IPS-20b (cell line): Measurements from ENCODE around the gene NUP43.
A peak's percentile ranks its signal among the peaks of the same experiment; 100 is the strongest.

Source experiments
- H3K27ac ChIP-seq: one replicate; pipeline ENCODE4 v1.5.1; 2013; ENCODE audit warnings: low read length
- H3K27me3 ChIP-seq: 2 replicates; pipeline ENCODE4 v1.6.1; 2013; ENCODE audit warnings: mild to moderate bottlenecking, low read length, inconsistent platforms; ENCODE audit not compliant: insufficient read depth
- H3K36me3 ChIP-seq: 2 replicates; pipeline ENCODE4 v1.6.1; 2013; ENCODE audit warnings: low read depth, mild to moderate bottlenecking, inconsistent platforms, low read length, moderate library complexity; ENCODE audit not compliant: insufficient read depth
- H3K4me1 ChIP-seq: 2 replicates; pipeline ENCODE4 v1.6.1; 2013; ENCODE audit warnings: mild to moderate bottlenecking, control low read depth, inconsistent platforms, low read length, moderate library complexity; ENCODE audit not compliant: insufficient read depth
- H3K4me3 ChIP-seq: 2 replicates; pipeline ENCODE4 v1.5.1; 2013; ENCODE audit warnings: mild to moderate bottlenecking, low read length, inconsistent platforms
- H3K9ac ChIP-seq: 2 replicates; pipeline ENCODE4 v1.6.1; 2013; ENCODE audit warnings: low read depth, mild to moderate bottlenecking, inconsistent platforms, low read length, moderate library complexity
- H3K9me3 ChIP-seq: 2 replicates; pipeline ENCODE4 v1.6.1; 2013; ENCODE audit warnings: mild to moderate bottlenecking, low read depth, low read length, inconsistent platforms; ENCODE audit not compliant: insufficient read depth

The NUP43 gene

DNA sequence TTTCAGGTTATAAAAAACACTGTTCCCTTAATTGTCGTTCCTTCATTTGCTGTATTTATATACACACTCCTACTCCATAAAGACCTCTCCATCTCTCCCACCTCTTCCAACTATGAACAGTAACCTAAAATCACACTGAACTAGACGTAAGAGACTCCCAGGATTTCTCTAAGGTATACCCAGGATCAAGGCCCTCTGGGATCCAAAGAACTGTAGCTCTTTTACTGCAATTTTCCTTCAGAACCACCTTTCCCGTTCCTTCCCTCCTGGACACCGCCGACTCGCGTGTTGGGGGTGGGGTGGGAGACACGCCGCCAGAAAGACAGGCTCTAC lies 29.1 kb downstream of the NUP43 start:
- peaks cover 5% of the 10 kb centered on the region; the same call in 1 of the 2 replicates for H3K4me1 ChIP-seq

GRCh38 chr6:149716181-149716963 lies 30.0 kb downstream of the NUP43 start:
- Histone ChIP-seq H3K9me3 (no peaks in the 10 kb centered on the region), H3K27me3 (no peaks in the 10 kb centered on the region), H3K4me3 (peak overlapping the region; percentile 93), H3K27ac (no peak overlapping the region), H3K36me3 (no peaks in the 10 kb centered on the region), H3K4me1 (peaks cover 5% of the 10 kb centered on the region; the same call in 1 of the 2 replicates), H3K9ac (peak overlapping the region; percentile 80)

More for the DNA sequence above, 29.1 kb downstream of the NUP43 start:
- no peaks in the 10 kb centered on the region for H3K36me3 ChIP-seq
- peak overlapping the region; percentile 93 for H3K27ac ChIP-seq
- no peaks in the 10 kb centered on the region for H3K27me3 ChIP-seq
- H3K4me3 ChIP-seq = peak overlapping the region; percentile 93
- H3K9me3 ChIP-seq = no peaks in the 10 kb centered on the region
- H3K9ac ChIP-seq = peak overlapping the region; percentile 80

DNA sequence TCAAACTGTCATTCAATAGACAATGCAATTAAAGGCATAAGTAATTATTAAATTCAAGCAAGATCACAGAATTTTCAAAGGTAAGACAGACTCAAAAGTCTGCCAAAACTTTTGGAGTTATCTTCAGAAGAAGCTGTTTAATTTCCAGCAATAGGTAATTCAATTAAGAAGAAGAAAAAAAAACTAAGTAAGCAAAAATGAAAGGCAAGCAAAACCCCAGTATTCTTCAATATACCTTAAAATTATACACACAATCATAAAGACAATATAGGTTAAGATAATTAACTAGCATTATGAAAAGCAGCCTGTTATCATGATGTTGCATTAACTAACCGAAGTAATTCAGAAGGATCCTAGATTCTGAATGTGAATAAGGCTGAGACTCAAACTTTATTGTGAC lies 31.9 kb downstream of the NUP43 start:
- H3K27ac ChIP-seq = no peak overlapping the region
- peaks cover 5% of the 10 kb centered on the region; the same call in 1 of the 2 replicates for H3K4me1 ChIP-seq
- no peaks in the 10 kb centered on the region for H3K9me3 ChIP-seq
- no peak overlapping the region for H3K9ac ChIP-seq
- H3K36me3 ChIP-seq = no peaks in the 10 kb centered on the region
- H3K4me3 ChIP-seq = no peak overlapping the region
- H3K27me3 ChIP-seq = no peaks in the 10 kb centered on the region

- no peaks in the 10 kb centered on the region for H3K27me3 ChIP-seq
- no peak overlapping the region for H3K4me3 ChIP-seq
- no peak overlapping the region for H3K27ac ChIP-seq
- H3K9me3 ChIP-seq = no peaks in the 10 kb centered on the region
- no peak overlapping the region for H3K9ac ChIP-seq
- no peaks in the 10 kb centered on the region for H3K36me3 ChIP-seq
- H3K4me1 ChIP-seq = peaks cover 15% of the 10 kb centered on the region
These were observed 34.6 kb downstream of the NUP43 start for GRCh38 chr6:149711711-149712110.

- H3K4me3 ChIP-seq = peak overlapping the region; percentile 46
- H3K4me1 ChIP-seq = peaks cover 9% of the 10 kb centered on the region; the same call in 1 of the 2 replicates
- H3K27me3 ChIP-seq = no peaks in the 10 kb centered on the region
- H3K9ac ChIP-seq = peak overlapping the region; percentile 28; the same call in 1 of the 2 replicates
- H3K9me3 ChIP-seq = no peaks in the 10 kb centered on the region
- H3K27ac ChIP-seq = no peak overlapping the region
- H3K36me3 ChIP-seq = peaks cover 27% of the 10 kb centered on the region
These were observed 44.6 kb downstream of the NUP43 start for GRCh38 chr6:149701714-149702113.

DNA sequence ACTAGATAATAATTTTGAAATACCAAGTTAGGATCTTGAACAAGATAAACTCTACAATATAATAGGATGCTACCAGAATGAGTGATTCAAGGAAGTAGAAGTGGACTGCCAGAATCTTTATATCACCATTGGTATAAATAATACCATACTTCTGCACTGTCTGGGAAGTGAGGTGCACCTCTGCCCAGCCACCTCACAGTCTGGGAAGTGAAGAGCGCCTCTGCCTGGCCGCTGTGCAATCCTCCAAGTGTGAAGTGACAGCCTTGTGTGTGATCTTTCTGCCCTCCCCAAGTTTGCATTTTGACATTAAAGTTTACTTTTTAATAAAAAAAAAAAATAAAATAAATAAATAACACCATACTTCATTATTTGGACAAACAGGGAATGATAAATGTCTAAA lies 47.2 kb downstream of the NUP43 start:
- Histone ChIP-seq H3K4me1 (peaks cover 7% of the 10 kb centered on the region; the same call in 1 of the 2 replicates), H3K4me3 (no peak overlapping the region), H3K27ac (no peak overlapping the region), H3K36me3 (peaks cover 42% of the 10 kb centered on the region), H3K27me3 (no peaks in the 10 kb centered on the region), H3K9me3 (no peaks in the 10 kb centered on the region), H3K9ac (no peak overlapping the region)

GRCh38 chr6:149698175-149698574 lies 48.2 kb downstream of the NUP43 start:
- no peaks in the 10 kb centered on the region for H3K9me3 ChIP-seq
- H3K4me1 ChIP-seq = peaks cover 7% of the 10 kb centered on the region; the same call in 1 of the 2 replicates
- no peak overlapping the region for H3K4me3 ChIP-seq
- no peaks in the 10 kb centered on the region for H3K27me3 ChIP-seq
- peaks cover 50% of the 10 kb centered on the region for H3K36me3 ChIP-seq
- H3K9ac ChIP-seq = no peak overlapping the region
- no peak overlapping the region for H3K27ac ChIP-seq

DNA sequence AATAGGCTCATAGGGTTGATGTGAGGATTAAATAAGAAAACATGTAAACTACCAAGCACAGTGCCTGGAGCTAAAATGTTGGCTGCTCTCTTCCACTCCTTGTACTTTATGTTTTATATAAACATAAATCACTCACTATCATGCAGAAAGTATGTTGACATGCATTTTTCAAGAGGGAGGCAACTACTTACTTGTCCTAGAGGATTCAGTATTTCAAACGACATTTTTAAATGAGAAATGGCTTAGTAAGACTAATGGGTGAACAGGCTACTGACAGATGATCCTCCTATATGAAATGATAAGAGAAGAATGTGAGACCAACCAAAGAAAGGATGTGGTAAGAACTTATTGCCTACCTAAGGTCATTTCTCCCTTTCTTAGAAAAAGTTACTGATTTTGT lies 49.4 kb downstream of the NUP43 start:
- no peak overlapping the region for H3K9ac ChIP-seq
- no peaks in the 10 kb centered on the region for H3K9me3 ChIP-seq
- H3K4me1 ChIP-seq = peaks cover 3% of the 10 kb centered on the region; the same call in 1 of the 2 replicates
- peaks cover 60% of the 10 kb centered on the region for H3K36me3 ChIP-seq
- H3K4me3 ChIP-seq = no peak overlapping the region
- no peak overlapping the region for H3K27ac ChIP-seq
- no peaks in the 10 kb centered on the region for H3K27me3 ChIP-seq

DNA sequence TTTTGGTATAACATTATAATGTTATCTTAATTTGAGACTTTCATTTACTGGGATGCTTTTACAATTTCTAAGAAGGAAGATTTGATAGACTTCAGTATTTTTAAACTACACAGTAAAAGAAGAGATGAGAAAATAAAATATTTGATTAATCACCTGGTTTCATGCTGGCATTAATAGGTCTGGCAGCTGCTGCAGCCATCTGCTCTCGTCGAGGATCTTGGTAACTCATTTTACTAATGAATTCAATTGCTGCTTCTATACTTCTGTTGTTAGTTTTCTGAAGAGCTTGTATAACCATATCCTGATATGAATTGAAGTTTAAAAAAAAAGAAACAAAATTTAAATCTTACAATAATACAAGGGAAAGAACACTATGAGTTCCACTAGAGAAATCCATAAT lies 51.4 kb downstream of the NUP43 start:
- H3K9ac ChIP-seq = no peak overlapping the region
- peaks cover 66% of the 10 kb centered on the region for H3K36me3 ChIP-seq
- H3K4me3 ChIP-seq = no peak overlapping the region
- H3K9me3 ChIP-seq = no peaks in the 10 kb centered on the region
- no peaks in the 10 kb centered on the region for H3K27me3 ChIP-seq
- H3K27ac ChIP-seq = no peak overlapping the region
- no peaks in the 10 kb centered on the region for H3K4me1 ChIP-seq

DNA sequence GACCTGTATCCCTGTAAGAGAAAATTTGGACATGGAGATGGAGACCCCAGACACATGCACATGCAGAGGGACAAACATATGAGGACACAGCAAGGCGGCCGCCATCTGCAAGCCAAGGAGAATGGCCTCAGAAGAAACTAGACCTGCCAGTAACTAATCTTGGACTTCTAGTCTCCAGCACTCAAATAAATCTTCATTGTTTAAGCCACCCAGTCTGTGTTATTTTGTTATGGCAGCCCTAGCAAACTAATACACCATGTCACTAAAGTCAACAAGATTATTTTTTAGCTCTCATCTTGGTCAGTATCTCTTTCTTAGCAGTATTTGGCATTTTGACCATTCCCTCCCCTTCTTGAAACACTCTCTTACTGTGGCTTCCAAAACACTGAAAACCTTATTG lies 55.1 kb downstream of the NUP43 start:
- Histone ChIP-seq H3K4me1 (no peaks in the 10 kb centered on the region), H3K36me3 (peaks cover 54% of the 10 kb centered on the region), H3K27me3 (no peaks in the 10 kb centered on the region), H3K9me3 (no peaks in the 10 kb centered on the region), H3K27ac (no peak overlapping the region), H3K4me3 (no peak overlapping the region), H3K9ac (no peak overlapping the region)

DNA sequence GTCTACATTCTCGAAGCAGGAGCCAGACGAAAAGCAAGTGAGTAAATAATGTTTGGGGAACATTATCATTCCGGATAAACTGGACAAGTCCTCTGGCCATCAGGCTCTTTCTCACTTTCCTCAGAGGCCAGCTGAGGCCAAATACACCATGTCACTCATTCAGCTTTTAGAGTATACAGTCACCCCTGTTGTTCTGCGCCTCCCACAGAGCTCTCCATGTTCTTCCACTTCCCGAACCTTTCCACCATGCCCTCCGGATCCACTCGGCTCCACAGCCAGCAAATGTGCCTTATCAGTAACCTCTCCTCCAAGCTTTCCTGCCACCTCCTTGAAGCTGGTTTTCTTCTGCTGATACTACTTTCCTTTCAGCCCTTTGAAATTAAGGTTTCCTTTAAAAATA lies 60.1 kb downstream of the NUP43 start:
- H3K9ac ChIP-seq = no peak overlapping the region
- no peaks in the 10 kb centered on the region for H3K9me3 ChIP-seq
- H3K36me3 ChIP-seq = peaks cover 38% of the 10 kb centered on the region
- no peak overlapping the region for H3K4me3 ChIP-seq
- no peaks in the 10 kb centered on the region for H3K4me1 ChIP-seq
- H3K27me3 ChIP-seq = no peaks in the 10 kb centered on the region
- H3K27ac ChIP-seq = peak overlapping the region; percentile 29

GRCh38 chr6:149683256-149683859 lies 63.0 kb downstream of the NUP43 start:
- Histone ChIP-seq H3K4me1 (no peaks in the 10 kb centered on the region), H3K27ac (no peak overlapping the region), H3K4me3 (no peak overlapping the region), H3K9me3 (no peaks in the 10 kb centered on the region), H3K36me3 (peaks cover 42% of the 10 kb centered on the region), H3K9ac (no peak overlapping the region), H3K27me3 (no peaks in the 10 kb centered on the region)
